ENCODE results near the gene SUPT3H. TPM values are rescaled to one million over a fixed set of nuclear protein-coding genes. Genes with fewer than 3 reads are reported as not detected.

SUPT3H gene
- total RNA-seq (2014; rRNA removed; shearing (Covaris generic)) = 1.9 and 2.8 TPM in 2 replicates

DNA sequence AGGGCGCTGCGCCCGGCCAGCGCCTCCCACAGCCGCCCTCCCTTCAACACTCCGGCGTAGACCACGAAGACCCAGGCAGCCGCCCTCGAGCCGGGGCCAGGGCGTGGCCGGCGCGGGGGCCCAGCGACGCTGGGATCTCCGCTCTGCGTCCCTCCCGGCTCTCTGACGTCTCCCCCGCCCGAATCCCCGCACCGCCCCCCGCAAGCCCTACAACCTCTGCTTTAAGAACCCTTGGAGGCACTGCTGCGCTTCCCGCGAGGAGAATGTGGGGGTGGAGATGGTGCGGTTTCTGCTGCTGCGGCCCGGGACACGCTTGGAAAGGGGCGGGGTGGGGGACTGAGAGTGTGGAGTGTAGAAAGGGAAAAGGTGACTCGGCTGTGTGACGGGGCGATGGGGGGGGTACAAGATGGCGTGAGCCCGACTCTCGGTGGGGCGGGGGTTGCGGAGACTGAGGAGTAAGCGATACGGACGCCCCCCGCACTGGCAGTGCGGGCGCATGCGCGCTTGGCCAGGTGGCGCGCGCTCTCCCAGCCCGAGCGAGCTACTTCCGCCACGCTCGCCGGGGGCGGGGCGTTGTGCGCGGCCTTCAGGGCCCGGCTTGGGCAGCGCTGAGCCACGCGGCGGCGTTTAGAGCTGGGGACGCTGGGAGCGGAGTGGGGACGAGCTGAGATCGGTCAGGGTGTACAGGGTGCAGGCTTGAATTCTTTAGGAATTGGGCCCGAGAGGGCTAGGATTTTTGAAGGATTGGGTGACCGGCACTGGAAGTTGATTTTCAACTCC is at the start of gene SUPT3H:
Gene SUPT3H, minus strand, starts transcription at position 381 of the 780 bp plus-strand sequence.
- peak; percentile 95 for DNase-seq (ENCODE audit: low spot score)

DNA sequence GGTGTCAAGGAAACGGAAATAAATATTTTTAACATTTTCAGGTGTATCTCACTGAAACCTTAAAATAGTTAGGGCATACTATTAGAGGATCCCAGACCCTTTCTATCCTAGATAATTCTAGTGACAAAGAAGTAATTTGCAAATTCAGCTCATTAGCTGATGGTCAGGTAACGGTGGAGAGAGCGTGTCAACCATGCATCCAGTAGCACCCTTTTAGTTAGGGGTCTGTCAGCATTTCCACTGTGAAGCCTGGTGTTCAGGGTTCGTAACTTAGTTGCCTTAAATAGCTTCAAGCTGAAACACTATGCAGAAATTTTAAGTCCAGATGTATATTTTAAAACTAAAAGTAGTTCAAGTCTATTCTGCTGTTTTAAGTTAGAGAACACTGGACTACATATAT is 48.5 kb upstream of the SUPT3H start:
- no peak for DNase-seq (ENCODE audit: low spot score)

DNA sequence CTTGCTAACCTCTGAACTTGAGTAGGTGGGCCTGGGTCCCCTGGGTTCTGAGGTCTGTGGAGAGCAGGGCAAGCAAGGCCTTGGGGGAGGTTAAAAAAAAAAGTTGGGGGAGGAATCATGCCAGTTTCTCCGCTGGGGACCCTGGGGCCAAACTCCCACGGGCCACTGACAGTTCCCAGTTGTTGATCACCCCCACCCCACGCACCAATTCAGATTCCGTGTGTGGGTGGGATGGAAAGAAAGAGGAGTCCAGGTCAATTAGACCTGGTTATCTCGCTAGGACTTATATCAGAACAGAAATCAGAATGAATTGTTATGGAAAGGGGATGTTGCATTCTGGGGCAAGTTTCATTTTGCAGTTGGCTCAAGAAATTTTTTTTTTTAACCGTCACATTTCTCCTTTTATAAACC is 46.7 kb upstream of the SUPT3H start:
- DNase-seq (ENCODE audit: low spot score) = no peak

DNA sequence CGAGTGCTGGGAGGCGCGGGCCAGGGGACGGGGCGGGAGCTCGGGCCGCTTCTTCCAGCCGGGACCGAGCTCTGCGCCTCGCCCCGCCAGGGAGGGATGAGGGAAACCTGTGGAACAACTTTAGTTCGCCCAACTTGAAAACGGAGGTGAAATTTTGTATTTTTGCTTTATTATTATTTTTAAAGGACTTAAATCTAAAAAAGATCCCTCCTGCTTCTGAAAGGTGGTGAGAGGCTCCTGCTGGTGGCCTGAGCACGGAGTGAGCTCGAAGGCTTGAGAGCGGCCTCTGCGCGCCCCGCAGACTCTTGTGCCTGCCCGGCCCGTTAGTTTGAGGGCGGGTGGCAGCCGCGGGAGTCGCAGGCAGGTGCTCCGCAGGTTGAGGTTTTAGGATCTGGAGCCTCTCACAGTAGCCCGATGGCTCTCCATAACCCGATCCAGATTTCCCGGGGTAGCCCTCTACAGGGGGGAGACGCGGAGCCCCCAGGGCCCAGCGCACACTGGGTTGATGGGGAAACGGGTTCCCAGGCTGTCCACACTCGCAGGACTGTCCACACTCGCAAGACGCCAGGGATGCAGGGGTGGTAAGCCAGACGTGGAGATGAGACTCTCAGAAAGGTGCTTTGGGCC is 46.2 kb upstream of the SUPT3H start:
- no peak for DNase-seq (ENCODE audit: low spot score)

DNA sequence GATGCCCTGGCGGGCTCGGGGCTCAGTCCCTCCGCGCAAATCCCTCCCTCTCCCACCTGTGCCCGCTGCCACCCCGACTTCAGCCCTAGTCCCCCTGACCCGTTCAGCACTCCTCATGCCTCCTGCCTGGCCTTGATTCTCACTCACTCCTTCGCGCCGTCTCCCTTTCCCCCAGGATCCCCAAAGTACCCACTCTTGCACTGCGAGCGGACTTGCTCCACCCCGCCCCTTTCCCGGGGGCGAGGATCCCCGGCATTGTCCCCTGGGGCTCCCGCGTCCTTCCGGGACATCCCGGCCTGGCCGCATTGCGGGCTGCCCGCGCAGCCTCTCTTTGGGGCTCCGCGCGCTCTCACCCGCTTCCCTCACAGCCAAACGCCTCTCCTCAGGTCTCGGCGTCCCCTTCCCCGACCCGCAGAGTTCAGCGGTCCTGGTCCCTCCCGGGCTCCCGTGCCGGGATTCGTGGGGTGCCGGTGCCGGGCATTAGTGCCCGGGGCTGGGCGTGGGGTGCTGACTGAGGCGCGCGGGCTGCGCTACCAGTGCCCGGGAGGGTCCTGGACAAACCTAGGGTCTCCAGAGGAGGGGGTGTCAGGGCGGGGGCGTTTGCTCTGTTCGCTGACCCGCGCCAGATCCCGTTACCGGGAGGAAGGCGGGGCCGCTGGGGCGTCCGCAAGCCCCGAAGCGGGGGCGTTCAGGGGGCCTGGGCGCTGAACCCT is 45.5 kb upstream of the SUPT3H start:
- no peak for DNase-seq (ENCODE audit: low spot score)

DNA sequence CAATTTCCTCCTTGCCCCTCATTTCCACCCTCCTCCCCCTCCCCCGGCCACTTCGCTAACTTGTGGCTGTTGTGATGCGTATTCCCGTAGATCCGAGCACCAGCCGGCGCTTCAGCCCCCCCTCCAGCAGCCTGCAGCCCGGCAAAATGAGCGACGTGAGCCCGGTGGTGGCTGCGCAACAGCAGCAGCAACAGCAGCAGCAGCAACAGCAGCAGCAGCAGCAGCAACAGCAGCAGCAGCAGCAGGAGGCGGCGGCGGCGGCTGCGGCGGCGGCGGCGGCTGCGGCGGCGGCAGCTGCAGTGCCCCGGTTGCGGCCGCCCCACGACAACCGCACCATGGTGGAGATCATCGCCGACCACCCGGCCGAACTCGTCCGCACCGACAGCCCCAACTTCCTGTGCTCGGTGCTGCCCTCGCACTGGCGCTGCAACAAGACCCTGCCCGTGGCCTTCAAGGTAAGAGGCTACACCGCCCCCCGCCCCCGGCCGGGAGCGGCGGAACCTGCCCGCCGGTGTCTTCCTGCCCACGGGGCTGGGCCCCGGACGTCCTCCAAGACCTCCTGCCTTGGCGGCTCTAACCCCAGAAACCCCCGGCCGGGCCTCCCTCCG is 44.9 kb upstream of the SUPT3H start:
- DNase-seq (ENCODE audit: low spot score) = peak; percentile 20

DNA sequence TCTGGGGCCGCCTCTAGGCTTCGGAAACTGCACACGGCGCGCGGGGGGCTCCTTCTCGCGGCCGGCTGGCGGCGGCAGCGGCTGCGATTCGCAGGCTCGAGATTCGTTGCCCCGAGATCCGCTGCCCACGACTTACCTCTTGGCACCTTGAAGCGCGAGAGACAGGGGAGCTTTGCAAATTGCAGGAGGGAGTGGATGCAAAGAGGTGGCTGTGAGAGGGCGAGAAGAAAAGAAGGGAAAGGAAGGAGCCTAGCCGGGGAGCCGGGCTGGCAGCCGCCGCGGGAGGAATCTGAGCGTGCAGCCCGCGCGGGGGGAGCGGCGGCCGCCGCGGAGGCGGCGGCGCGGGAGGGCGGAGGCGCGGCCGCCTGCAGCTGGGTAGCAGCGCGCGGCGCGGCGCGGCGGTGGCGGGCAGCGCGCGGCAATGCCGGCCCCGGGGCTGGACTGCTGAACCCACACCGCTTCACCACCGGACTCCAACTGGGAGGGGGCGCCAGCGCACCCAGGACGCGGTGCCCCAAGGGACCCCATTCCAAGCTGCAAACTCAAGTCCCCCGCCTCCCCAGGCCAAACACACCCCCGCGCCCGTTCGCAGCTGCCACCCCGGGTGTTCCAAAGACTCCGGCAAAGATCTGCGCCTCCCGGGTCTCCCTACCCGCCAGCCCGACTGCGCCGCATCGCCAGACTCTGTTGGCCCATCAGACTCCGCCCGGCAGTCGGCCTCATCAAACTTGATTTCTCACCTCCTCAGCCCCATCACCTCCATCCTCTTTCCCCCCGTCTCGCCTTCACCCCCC is 44.2 kb upstream of the SUPT3H start:
- peak; percentile 75 for DNase-seq (ENCODE audit: low spot score)

DNA sequence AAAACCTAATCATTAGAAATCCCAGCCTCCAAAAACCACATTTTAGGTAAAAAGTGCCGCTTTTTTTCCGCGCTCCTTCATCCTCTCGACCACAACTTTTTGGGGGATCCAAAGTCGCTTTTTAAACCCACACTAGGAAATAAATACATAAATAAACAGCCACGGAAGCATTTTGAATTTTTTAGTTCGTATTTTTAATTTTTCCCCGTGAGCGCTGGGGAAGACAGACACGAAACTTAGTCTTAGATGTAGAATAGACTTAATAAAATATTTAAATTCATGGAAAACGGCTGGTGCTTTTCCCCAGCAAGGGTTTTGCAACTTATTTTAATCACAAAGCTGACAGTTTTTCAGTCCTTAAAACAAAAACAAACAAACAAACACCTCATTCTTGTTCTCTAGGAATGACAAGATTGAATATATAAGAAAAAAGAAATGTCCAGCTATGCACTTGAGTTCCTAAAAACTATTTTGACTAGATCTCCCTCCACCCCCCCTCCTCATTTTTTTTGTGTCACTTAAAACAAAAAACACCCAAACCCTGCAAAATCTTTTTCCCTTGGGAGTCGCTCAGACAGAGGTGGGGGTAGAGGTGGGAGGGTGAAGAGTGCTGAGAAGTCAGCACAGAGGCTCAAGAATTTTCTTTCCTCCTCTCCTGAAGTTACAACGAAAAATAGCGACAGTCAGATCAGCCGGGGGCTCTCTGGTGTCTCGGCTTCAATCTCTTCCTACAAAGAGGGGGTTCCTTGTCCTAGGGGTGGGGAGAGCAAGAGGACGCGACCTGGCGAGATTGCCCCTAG is 43.4 kb upstream of the SUPT3H start:
- DNase-seq (ENCODE audit: low spot score) = peak; percentile 55

DNA sequence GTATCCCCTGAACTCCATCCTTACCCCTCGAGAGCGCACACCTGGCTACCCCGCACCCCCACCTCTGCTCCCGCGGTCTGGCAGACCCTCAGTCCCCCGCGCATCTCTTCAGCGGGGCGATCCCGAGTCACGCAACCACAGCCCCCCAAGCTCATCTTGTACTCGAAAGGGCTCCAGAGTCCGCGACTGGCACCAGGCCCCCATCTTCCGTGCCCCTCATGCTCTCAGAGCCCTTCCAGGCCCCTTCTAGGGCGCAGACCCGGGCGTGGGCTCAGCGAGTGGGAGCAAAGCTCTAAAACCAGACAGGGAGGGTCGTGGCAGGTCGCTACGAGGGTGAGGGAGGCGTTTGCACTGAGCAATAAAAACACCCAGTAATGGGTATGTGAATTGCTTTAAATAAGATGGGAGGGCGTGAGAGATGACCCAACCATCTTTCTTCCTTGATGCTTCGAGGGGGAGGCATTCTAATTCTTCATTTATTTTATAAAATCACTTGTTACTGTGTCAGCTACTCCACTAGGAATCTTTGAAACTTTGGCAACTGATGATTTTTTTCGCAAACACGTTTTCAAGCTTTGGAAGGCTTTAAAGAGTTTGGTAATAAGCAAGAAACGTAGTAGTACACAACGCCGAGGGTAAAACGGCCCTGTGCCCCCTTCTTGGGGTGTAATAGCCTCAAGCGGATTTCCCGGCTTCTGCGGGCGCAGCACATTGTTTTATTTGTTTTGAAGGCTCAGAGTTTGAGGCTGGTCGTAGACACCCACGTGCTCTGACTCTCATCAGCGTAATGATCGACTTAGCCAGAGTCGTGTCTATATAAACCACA is 42.6 kb upstream of the SUPT3H start:
- peak; percentile 58 for DNase-seq (ENCODE audit: low spot score)

DNA sequence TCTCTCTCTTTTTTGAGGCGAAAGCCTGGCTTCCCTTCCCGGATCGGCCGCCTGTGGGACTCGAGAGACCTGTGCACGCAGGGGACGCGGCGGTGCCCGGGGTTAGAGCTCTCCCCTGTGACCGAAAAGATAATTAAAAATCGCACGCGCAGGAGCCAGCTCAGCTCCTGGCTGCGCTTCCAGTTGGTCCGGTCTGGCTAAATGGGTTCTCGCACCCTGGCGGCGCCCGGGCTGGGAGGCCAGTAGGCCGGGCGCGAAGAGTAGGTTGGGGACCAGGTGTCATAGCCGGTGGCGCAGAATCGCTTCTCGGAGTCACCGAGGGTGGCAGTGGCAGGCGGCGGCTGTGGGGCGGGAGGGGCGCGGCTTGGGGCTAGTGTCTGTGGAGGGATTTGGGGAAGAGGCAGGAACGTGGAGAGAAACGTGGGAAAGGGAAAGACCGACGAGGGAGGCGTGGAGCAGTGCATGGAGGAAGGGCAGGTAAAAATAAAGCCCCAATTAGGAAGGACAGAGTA is 41.9 kb upstream of the SUPT3H start:
- peak; percentile 92 for DNase-seq (ENCODE audit: low spot score)

DNA sequence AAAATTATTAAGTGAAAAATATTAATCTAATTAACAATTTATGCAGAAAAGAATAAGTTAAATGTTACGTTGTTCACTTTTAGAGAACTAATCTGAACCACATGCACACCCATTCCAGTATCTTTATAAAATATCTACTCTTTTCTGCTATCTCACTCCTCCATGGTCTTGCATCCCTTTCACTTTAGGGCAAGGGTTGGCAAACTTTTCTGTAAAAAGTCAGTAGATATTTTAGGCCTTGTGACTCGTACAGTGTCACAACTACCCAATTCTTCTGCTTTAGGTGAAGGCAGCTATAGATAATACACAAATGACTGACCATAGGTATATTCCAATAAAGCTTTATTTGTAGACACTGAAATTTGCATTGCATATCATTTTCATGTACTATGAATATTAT is 39.7 kb upstream of the SUPT3H start:
- no peak for DNase-seq (ENCODE audit: low spot score)

DNA sequence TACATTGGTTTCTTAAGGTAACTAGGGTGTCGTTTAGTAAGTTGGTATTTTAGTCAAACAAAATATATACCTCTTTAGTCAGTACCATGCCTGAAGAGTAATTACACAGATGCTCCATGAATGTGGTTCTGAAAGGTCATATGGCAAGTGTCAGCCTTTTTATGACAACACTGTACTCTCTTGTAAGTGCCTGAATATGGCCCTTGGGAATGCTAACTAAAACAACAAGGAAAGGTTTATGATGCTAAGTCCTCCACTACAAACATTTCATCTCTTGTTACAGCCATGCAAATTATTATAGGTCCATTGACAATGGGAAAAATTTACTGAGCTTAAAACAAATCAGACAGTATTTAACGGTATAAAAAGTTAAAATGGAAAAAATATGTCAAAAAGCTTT is 39.0 kb upstream of the SUPT3H start:
- no peak for DNase-seq (ENCODE audit: low spot score)

DNA sequence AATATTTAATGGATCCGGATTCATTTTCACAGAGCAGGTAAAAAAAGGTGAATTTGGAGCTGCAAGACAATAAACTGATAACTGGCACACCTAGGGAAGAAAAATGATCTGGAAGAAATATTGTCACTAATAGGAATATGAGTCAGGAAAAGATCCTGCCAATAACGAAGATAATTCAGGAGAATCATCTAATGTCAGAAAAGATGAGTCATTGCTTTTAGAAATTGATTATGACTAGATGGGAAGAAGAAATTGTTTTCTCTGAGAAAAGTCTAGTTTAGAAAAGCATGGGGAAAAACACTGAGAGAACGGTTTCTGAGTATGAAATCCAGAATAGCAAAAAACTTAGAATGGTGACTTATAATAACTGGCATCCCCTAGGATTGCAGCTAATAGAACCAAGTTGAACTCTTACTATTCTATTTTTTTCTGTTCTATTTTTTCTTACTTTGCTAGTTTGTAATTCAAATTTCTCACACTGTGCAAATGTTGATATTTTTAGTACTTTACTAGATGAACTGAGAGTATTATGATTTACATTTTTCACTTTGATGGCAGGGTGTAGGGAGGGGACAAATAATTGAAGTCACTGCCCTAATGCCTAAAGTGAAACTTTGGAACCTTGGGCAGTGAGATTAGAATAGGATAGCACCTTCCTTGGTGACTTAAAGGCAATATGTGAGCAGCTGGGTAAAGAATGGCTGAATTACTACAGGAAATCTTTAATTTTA is 38.2 kb upstream of the SUPT3H start:
- no peak for DNase-seq (ENCODE audit: low spot score)

DNA sequence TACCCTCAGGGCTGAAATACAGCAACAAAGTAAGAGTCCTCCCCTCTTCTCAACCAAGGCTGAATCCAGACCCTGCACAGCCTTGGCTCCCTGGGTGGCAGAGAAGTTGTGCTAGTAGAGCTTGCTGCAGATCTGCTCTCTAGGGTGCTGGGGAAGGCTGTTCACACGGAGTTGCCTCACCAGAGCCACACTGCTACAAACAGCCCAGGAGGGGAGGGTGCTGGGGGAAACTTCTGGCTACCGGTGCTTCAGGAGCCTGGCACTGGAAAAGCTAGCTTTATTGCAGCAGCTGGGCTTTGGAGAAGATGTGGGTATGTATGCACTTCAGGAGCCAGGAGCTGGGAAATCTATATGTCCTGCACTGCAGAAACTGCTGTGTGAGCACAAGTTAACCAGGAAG is 37.6 kb upstream of the SUPT3H start:
- DNase-seq (ENCODE audit: low spot score) = no peak

DNA sequence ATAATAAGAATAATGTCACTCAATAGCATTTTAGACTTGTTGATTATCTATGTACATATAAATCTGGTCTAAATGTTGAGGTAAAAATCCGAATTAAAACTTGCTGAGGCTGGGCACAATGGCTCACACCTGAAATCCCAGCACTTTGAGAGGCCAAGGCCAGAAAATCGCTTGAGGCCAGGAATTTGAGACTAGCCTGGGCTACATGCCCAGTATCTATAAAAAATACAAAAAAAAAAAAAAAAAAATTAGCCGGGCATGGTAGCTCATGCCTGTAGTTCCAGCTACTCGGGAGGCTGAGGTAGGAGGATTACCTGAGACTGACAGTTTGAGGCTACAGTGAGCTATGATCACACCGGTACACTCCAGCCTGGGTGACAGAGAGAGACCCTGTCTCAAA is 34.2 kb upstream of the SUPT3H start:
- DNase-seq (ENCODE audit: low spot score) = no peak

DNA sequence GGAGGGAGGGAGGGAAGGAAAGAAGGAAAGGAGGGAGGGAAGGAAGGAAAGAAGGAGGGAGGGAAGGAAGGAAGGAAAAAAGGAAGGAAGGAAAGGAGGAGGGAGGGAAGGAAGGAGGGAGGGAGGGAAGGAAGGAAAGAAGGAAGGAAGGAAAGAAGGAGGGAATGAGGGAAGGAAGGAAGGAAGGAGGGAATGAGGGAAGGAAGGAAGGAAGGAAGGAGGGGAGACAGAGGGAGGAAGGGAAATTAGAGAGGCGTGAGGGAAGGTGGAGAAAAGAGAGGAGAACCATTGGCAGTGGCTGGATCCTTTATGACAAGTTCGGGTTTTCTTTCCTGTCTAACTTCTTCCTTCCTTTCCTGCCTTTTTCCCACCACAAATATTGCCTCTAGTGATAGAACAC is 22.3 kb upstream of the SUPT3H start:
- DNase-seq (ENCODE audit: low spot score) = no peak

DNA sequence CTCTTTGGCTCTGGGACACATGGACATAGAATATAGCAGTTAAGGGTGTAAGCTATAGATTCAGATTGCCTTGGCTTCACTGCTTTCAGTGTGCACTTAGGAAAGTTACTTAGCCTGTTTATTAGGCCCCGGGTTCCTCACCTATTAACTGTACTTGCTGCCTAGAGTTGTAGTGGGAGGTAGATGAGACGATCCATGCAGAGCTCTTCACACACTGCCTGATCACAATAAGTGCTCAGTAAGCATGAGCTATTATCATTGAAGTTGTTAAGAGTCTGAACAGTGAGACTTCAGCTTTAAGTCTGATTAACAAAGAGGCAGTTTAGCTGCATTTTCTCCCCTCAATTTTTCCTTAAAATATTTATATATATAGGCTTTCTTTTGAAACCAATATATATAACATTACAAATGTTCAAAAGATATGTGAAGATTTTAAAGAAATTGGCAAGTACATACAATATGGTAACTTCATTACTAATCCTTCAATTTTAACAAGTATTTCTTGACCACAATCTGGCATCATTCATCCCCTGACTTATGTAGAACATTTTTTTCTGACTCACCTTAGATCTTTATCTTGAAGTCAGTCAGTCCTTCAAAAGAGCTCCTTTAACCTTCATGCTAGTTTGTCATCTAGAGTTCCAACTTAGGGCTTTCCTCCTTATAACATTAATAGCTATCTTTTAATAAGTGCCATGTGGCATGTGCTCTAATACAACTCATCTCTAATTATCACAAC is 20.5 kb upstream of the SUPT3H start:
- DNase-seq (ENCODE audit: low spot score) = peak; percentile 43

DNA sequence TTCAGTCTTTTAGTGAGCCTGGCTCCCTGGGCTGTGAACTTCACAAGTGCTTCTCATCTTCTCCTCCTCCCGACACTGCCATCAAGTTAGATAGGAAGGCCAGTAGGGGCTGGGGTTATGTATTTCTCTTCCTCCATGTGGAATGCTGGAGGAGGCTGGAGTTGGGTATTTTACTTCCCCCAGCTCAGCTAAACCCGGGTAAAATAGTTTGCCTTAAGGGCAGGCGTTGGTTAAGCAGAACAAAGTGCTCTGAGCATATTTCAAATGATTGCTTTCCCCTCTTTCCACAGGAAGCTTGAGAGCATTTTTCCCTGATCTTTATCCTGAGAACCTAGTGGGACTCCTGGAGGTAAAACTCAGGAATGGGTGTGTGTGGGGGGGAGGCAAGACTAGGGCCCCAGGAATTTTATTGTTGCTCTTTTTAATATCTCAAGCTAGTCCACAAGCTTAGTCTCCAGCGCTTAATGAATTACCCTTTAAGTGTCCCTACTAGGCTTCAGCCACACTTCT is 16.9 kb upstream of the SUPT3H start:
- DNase-seq (ENCODE audit: low spot score) = no peak

All from HT-29 (cell line).